Measurements from ENCODE around the gene ENTPD7. TPM values are rescaled to one million over a fixed set of nuclear protein-coding genes. Genes with fewer than 3 reads are reported as not detected.
A peak's percentile ranks its signal among the peaks of the same experiment; 100 is the strongest.
"Not testable (repeated sequence)": the region's sequence is repeated elsewhere in the genome, so short reads cannot be mapped to it uniquely, and the experiment has no call there.

The ENTPD7 gene
- total RNA-seq, 1 donor from 2014 or later = 19.0 TPM

- FAIRE-seq = no peak
- no peaks in the 10 kb centered on the region for H3K36me3 ChIP-seq (ENCODE audit: control insufficient read depth, insufficient read depth, low read length)
These were observed 35.4 kb upstream of the ENTPD7 start for GRCh38 chr10:99623919-99624318.

GRCh38 chr10:99625124-99625523 lies 34.2 kb upstream of the ENTPD7 start:
- H3K36me3 ChIP-seq (ENCODE audit: control insufficient read depth, insufficient read depth, low read length); H3K4me3 ChIP-seq (ENCODE audit: low read depth, low read length); FAIRE-seq; DNase-seq (ENCODE audit: low read depth); H3K27me3 ChIP-seq (ENCODE audit: control insufficient read depth, insufficient read depth, low read length): not testable (repeated sequence)

More at GRCh38 chr10:99623919-99624318, 35.4 kb upstream of the ENTPD7 start:
- no peak for TF ChIP-seq CTCF (IDR thresholded peaks at IDR 0.05; ENCODE audit: insufficient read depth, low read length, severe bottlenecking)
- Histone ChIP-seq H3K27me3 (ENCODE audit: control insufficient read depth, insufficient read depth, low read length) (no peaks in the 10 kb centered on the region), H3K4me3 (ENCODE audit: low read depth, low read length) (no peak overlapping the region)
- no peak for DNase-seq (ENCODE audit: low read depth)

- DNase-seq (ENCODE audit: low read depth) (peak; percentile 67), FAIRE-seq (no peak)
- TF ChIP-seq CTCF (IDR thresholded peaks at IDR 0.05; ENCODE audit: insufficient read depth, low read length, severe bottlenecking) = no peak
- no peak overlapping the region for H3K4me3 ChIP-seq (ENCODE audit: low read depth, low read length)
- no peaks in the 10 kb centered on the region for H3K27me3 ChIP-seq (ENCODE audit: control insufficient read depth, insufficient read depth, low read length)
- H3K36me3 ChIP-seq (ENCODE audit: control insufficient read depth, insufficient read depth, low read length) = no peaks in the 10 kb centered on the region
These were observed 30.2 kb upstream of the ENTPD7 start for GRCh38 chr10:99628923-99629624.

- H3K4me3 ChIP-seq (ENCODE audit: low read depth, low read length) = no peak overlapping the region
- no peak for TF ChIP-seq CTCF (IDR thresholded peaks at IDR 0.05; ENCODE audit: insufficient read depth, low read length, severe bottlenecking)
- FAIRE-seq = no peak
- no peaks in the 10 kb centered on the region for H3K36me3 ChIP-seq (ENCODE audit: control insufficient read depth, insufficient read depth, low read length)
- no peak for DNase-seq (ENCODE audit: low read depth)
- no peaks in the 10 kb centered on the region for H3K27me3 ChIP-seq (ENCODE audit: control insufficient read depth, insufficient read depth, low read length)
These were observed 29.7 kb upstream of the ENTPD7 start for GRCh38 chr10:99629625-99629978.

GRCh38 chr10:99630433-99630832 lies 28.9 kb upstream of the ENTPD7 start:
- peak; percentile 55 for TF ChIP-seq CTCF (IDR thresholded peaks at IDR 0.05; ENCODE audit: insufficient read depth, low read length, severe bottlenecking)
- Histone ChIP-seq H3K27me3 (ENCODE audit: control insufficient read depth, insufficient read depth, low read length) (no peaks in the 10 kb centered on the region), H3K4me3 (ENCODE audit: low read depth, low read length) (no peak overlapping the region), H3K36me3 (ENCODE audit: control insufficient read depth, insufficient read depth, low read length) (no peaks in the 10 kb centered on the region)
- no peak for FAIRE-seq
- peak; percentile 72 for DNase-seq (ENCODE audit: low read depth)

GRCh38 chr10:99630991-99631390 lies 28.3 kb upstream of the ENTPD7 start:
- TF ChIP-seq CTCF (IDR thresholded peaks at IDR 0.05; ENCODE audit: insufficient read depth, low read length, severe bottlenecking) = no peak
- peak; percentile 30 for DNase-seq (ENCODE audit: low read depth)

More at GRCh38 chr10:99630991-99631390, 28.3 kb upstream of the ENTPD7 start:
- Histone ChIP-seq H3K27me3 (ENCODE audit: control insufficient read depth, insufficient read depth, low read length) (no peaks in the 10 kb centered on the region), H3K4me3 (ENCODE audit: low read depth, low read length) (no peak overlapping the region), H3K36me3 (ENCODE audit: control insufficient read depth, insufficient read depth, low read length) (no peaks in the 10 kb centered on the region)
- no peak for FAIRE-seq

All from bronchial epithelial cell (primary cell).